K562 (cell line): ENCODE data around the gene KCNAB2. TPM values are rescaled to one million over a fixed set of nuclear protein-coding genes. Genes with fewer than 3 reads are reported as not detected.

ENCODE experiments used
- ARID3B ChIP-seq: fragments of 250-450 bp; sonication (Bioruptor Pico); IDR thresholded peaks from 2 replicates; pipeline ENCODE4 v1.4.0; 2020; ENCODE audit warnings: borderline replicate concordance
- ATF7 ChIP-seq: fragments of 450-650 bp; IDR thresholded peaks from 2 replicates; pipeline ENCODE4 v1.7.1; 2014; ENCODE audit warnings: mild to moderate bottlenecking, moderate library complexity
- C11orf30 ChIP-seq: fragments of 450-650 bp; IDR thresholded peaks from 2 replicates; pipeline ENCODE4 v1.6.1; 2016; ENCODE audit warnings: low read depth, mild to moderate bottlenecking
- ELF1 ChIP-seq: fragments of 200-800 bp; sonication (Bioruptor generic); IDR thresholded peaks from 2 replicates; pipeline ENCODE4 v1.6.1; 2016; ENCODE audit warnings: missing genetic modification characterization, missing compliant biosample characterization
- ERF ChIP-seq: fragments of 450-650 bp; formaldehyde crosslinking; IDR thresholded peaks from 2 replicates; pipeline ENCODE4 v1.4.0; 2020; ENCODE audit warnings: mild to moderate bottlenecking, mixed read lengths
- ESRRB ChIP-seq: fragments of 250-450 bp; sonication (Bioruptor Pico); IDR thresholded peaks from 2 replicates; pipeline ENCODE4 v1.5.0; 2020; ENCODE audit warnings: mild to moderate bottlenecking, moderate library complexity, borderline replicate concordance
- GABPB2 ChIP-seq: fragments of 250-450 bp; sonication (Bioruptor Pico); conservative IDR thresholded peaks from 2 replicates; pipeline ENCODE4 v1.5.1; 2021; ENCODE audit warnings: mild to moderate bottlenecking
- GTF2F1 ChIP-seq: IDR thresholded peaks from 2 replicates; pipeline ENCODE4 v1.6.1; 2011; ENCODE audit warnings: low read depth, low read length, improper control_type of control experiment
- KDM1A ChIP-seq, 2 experiments: fragments of 450-650 bp; IDR thresholded peaks; 2 replicates each; pipeline ENCODE4 v1.6.1; 2016; ENCODE audit warnings: mild to moderate bottlenecking in 2 of 2
- MAFG ChIP-seq: fragments of 450-650 bp; conservative IDR thresholded peaks from 2 replicates; pipeline ENCODE4 v1.6.1; 2016; ENCODE audit warnings: missing genetic modification characterization, missing compliant biosample characterization
- MAFK ChIP-seq: IDR thresholded peaks from 2 replicates; pipeline ENCODE4 v1.6.1; 2011; ENCODE audit warnings: low read length, improper control_type of control experiment
- MBD2 ChIP-seq: sonication (generic); IDR thresholded peaks from 2 replicates; pipeline ENCODE4 v1.6.1; 2016; ENCODE audit warnings: low read depth, borderline replicate concordance
- NFIX ChIP-seq: fragments of 250-450 bp; sonication (Bioruptor Pico); IDR thresholded peaks from 2 replicates; pipeline ENCODE4 v1.4.0; 2020; ENCODE audit warnings: low read depth, mild to moderate bottlenecking, moderate library complexity
- PCBP2 ChIP-seq: fragments of 200-400 bp; formaldehyde crosslinking; IDR thresholded peaks from 2 replicates; pipeline ENCODE4 v1.6.1; 2018; ENCODE audit warnings: low read length, low read depth, mild to moderate bottlenecking, moderate library complexity; ENCODE audit not compliant: poor library complexity, severe bottlenecking
- PHTF2 ChIP-seq: fragments of 250-450 bp; sonication (Bioruptor Pico); IDR thresholded peaks from 2 replicates; pipeline ENCODE4 v1.5.0; 2021; ENCODE audit warnings: mild to moderate bottlenecking
- PYGO2 ChIP-seq: fragments of 450-650 bp; IDR thresholded peaks from 2 replicates; pipeline ENCODE4 v1.6.1; 2016; ENCODE audit warnings: mild to moderate bottlenecking, missing genetic modification characterization, moderate library complexity, missing compliant biosample characterization
- RNF2 ChIP-seq: sonication (generic); IDR thresholded peaks from 2 replicates; pipeline ENCODE4 v1.6.1; 2016
- SMARCC2 ChIP-seq: fragments of 450-650 bp; IDR thresholded peaks from 2 replicates; pipeline ENCODE4 v1.6.1; 2017; ENCODE audit warnings: antibody characterized with exemption, moderate library complexity, mild to moderate bottlenecking, low read depth
- YY1 ChIP-seq, 3 experiments: IDR thresholded peaks; 2 replicates each; pipeline ENCODE4 v1.6.1; 2011; ENCODE audit warnings: low read length in 2 of 3, mild to moderate bottlenecking in 2 of 3, moderate library complexity in 2 of 3, borderline replicate concordance in 1 of 3, control low read depth in 1 of 3, low read depth in 1 of 3; ENCODE audit not compliant: insufficient read depth in 3 of 3, insufficient replicate concordance in 2 of 3, control insufficient read depth in 1 of 3, insufficient read length in 1 of 3; ENCODE audit errors: extremely low read depth in 1 of 3
- ZNF133 ChIP-seq: fragments of 250-450 bp; sonication (Bioruptor Pico); IDR thresholded peaks from 2 replicates; pipeline ENCODE4 v1.4.0; 2020; ENCODE audit warnings: mild to moderate bottlenecking
- ZNF212 ChIP-seq: fragments of 450-650 bp; formaldehyde crosslinking; IDR thresholded peaks from 2 replicates; pipeline ENCODE4 v1.4.0; 2020; ENCODE audit warnings: mild to moderate bottlenecking
- ZNF561 ChIP-seq: fragments of 450-650 bp; formaldehyde crosslinking; conservative IDR thresholded peaks from 2 replicates; pipeline ENCODE4 v1.4.0; 2020; ENCODE audit warnings: mild to moderate bottlenecking, moderate library complexity
- ZNF79 ChIP-seq: fragments of 250-450 bp; sonication (Bioruptor Pico); IDR thresholded peaks from 2 replicates; pipeline ENCODE4 v1.4.0; 2020; ENCODE audit warnings: low read depth, mild to moderate bottlenecking, moderate library complexity
- polyA plus RNA-seq, 8 experiments: library from polyadenylated mRNA; depleted of rRNA in 4 of 8; stranded (reverse) in 5 of 8; unstranded in 3 of 8; fragments of >200 nt; fragmentation: Nextera tagmentation in 2 of 8; fragmentation: Illumina TruSeq in 1 of 8; extraction: Ambion mirVana in 2 of 8; extraction: Trizol in 1 of 8; gene quantifications; 2 replicates each; pipeline versions ENCODE4 v1.2.1 to v1.2.3, GENCODE V29; 2011 to 2014; ENCODE audit warnings: inconsistent platforms in 1 of 8, missing spikeins in 1 of 8
- total RNA-seq, 7 experiments: library from RNA; depleted of rRNA in 6 of 7; stranded (reverse); fragments of >200 nt in 6 of 7; fragmentation: Illumina TruSeq in 2 of 7; extraction: Trizol in 2 of 7; gene quantifications; 2 replicates each; pipeline versions ENCODE4 v1.2.1 to v1.2.3, GENCODE V29; 2011 to 2021; ENCODE audit warnings: low replicate concordance in 1 of 7

KCNAB2 gene
- total and polyA plus RNA-seq, 9 of the 15 experiments (the other 6 are each of a cell fraction or from before 2014, with no cell fraction given) = 1.8 to 15.8 (median 7.1) TPM

GRCh38 chr1:6007318-6008083, 38.2 kb upstream of the KCNAB2 start (continued):
- TF ChIP-seq YY1 (IDR thresholded peaks at IDR 0.05; ENCODE audit: borderline replicate concordance in 1 of 3, control insufficient read depth in 1 of 3, extremely low read depth in 1 of 3, insufficient read depth in 3 of 3, insufficient read length in 1 of 3, insufficient replicate concordance in 2 of 3, low read depth in 1 of 3, low read length in 2 of 3) = peak in 2 of 3 experiments; percentile 65 to 79
- peak; percentile 85 for TF ChIP-seq MAFG (tag)
- TF ChIP-seq PHTF2 (CRISPR knock-in tag) = no peak
- TF ChIP-seq ERF = no peak
- peak; percentile 88 for TF ChIP-seq MAFK
- TF ChIP-seq PYGO2 = no peak
- TF ChIP-seq ZNF79 (CRISPR knock-in tag) = no peak
- TF ChIP-seq C11orf30 = peak; percentile 93
- peak; percentile 50 to 60; a peak in 2 of 4 replicates for TF ChIP-seq KDM1A (IDR thresholded peaks at IDR 0.05)
- TF ChIP-seq GTF2F1 = no peak
- peak; percentile 82 for TF ChIP-seq ELF1 (tag)
- TF ChIP-seq RNF2 = peak; percentile 17; the same call in 1 of the 2 replicates
- 0 out of 2 replicates have a peak, but pooled peaks have one; percentile 37 for TF ChIP-seq SMARCC2
- TF ChIP-seq GABPB2 (CRISPR knock-in tag) = no peak
- no peak for TF ChIP-seq ZNF561 (CRISPR knock-in tag)
- TF ChIP-seq ZNF133 (CRISPR knock-in tag) = no peak
- no peak for TF ChIP-seq ARID3B
- TF ChIP-seq ATF7 = 0 out of 2 replicates have a peak, but pooled peaks have one; percentile 44
- TF ChIP-seq NFIX = no peak
- TF ChIP-seq ZNF212 (CRISPR knock-in tag) = no peak
- TF ChIP-seq MBD2 = no peak
- no peak for TF ChIP-seq PCBP2
- no peak for TF ChIP-seq ESRRB (CRISPR knock-in tag)
